Fibroblast of lung (primary cell): ENCODE data around the gene ADD3. TPM values are rescaled to one million over a fixed set of nuclear protein-coding genes. Genes with fewer than 3 reads are reported as not detected.
"Not testable (repeated sequence)": the region's sequence is repeated elsewhere in the genome, so short reads cannot be mapped to it uniquely, and the experiment has no call there.

Experiments used
- DNase-seq, 2 donors: peaks; one replicate each; pipeline versions ENCODE4 v3.0.0 to v3.0.0-alpha.2; 2010; ENCODE audit warnings: low read depth in 2 of 2
- H2AFZ ChIP-seq: 2 replicates; pipeline ENCODE4 v1.5.1; 2012; ENCODE audit warnings: low read length, control low read depth, inconsistent platforms
- H3K27ac ChIP-seq: 2 replicates; pipeline ENCODE4 v1.5.1; 2011; ENCODE audit warnings: low read length, control low read depth; ENCODE audit not compliant: insufficient read depth
- H3K27me3 ChIP-seq: 2 replicates; pipeline ENCODE4 v1.5.1; 2011; ENCODE audit warnings: mild to moderate bottlenecking, low read length; ENCODE audit not compliant: control insufficient read depth, insufficient read depth
- H3K36me3 ChIP-seq: 2 replicates; pipeline ENCODE4 v1.5.1; 2011; ENCODE audit warnings: low read length; ENCODE audit not compliant: control insufficient read depth, insufficient read depth
- H3K4me1 ChIP-seq: 2 replicates; pipeline ENCODE4 v1.5.1; 2011; ENCODE audit warnings: low read length; ENCODE audit not compliant: control insufficient read depth, insufficient read depth; ENCODE audit errors: extremely low read depth
- H3K4me2 ChIP-seq: 2 replicates; pipeline ENCODE4 v1.5.1; 2011; ENCODE audit warnings: low read length, control low read depth; ENCODE audit not compliant: insufficient read depth; ENCODE audit errors: extremely low read depth
- H3K4me3 ChIP-seq, 4 experiments: fragments of 200-600 bp in 1 of 4; sonication (generic) in 1 of 4; replicated peaks in 1 of 4; 2 replicates each; pipeline ENCODE4 v1.5.1; 2011 to 2016; ENCODE audit warnings: low read length in 4 of 4, low read depth in 3 of 4, mild to moderate bottlenecking in 3 of 4, control low read depth in 2 of 4, inconsistent platforms in 1 of 4, mixed read lengths in 1 of 4; ENCODE audit not compliant: insufficient read depth in 1 of 4; ENCODE audit errors: control extremely low read depth in 1 of 4
- H3K79me2 ChIP-seq: 2 replicates; pipeline ENCODE4 v1.5.1; 2012; ENCODE audit warnings: mild to moderate bottlenecking, low read length, inconsistent platforms; ENCODE audit not compliant: control insufficient read depth, insufficient read depth
- H3K9ac ChIP-seq: 2 replicates; pipeline ENCODE4 v1.5.1; 2011; ENCODE audit warnings: mild to moderate bottlenecking, low read length, control low read depth; ENCODE audit not compliant: insufficient read depth
- H3K9me3 ChIP-seq: 2 replicates; pipeline ENCODE4 v1.5.1; 2012; ENCODE audit warnings: low read depth, low read length; ENCODE audit not compliant: control insufficient read depth, insufficient read depth
- H4K20me1 ChIP-seq: 2 replicates; pipeline ENCODE4 v1.5.1; 2011; ENCODE audit warnings: low read length; ENCODE audit not compliant: control insufficient read depth, insufficient read depth; ENCODE audit errors: extremely low read depth
- EZH2 ChIP-seq: IDR thresholded peaks from 2 replicates; pipeline ENCODE4 v1.5.1; 2012; ENCODE audit warnings: low read length, control low read depth, mild to moderate bottlenecking; ENCODE audit errors: missing control alignments
- polyA plus RNA-seq, 2 donors: library from polyadenylated mRNA; depleted of rRNA in 1 of 2; stranded (reverse) in 1 of 2; unstranded in 1 of 2; fragments of >200 nt; gene quantifications; 2 replicates each; pipeline ENCODE4 v1.2.1, GENCODE V29; 2011 to 2012; ENCODE audit warnings: missing spikeins in 1 of 2
- total RNA-seq: library from RNA; depleted of rRNA; stranded (reverse); fragments of >200 nt; gene quantifications from 2 replicates; pipeline ENCODE4 v1.2.1, GENCODE V29; 2014
- TF ChIP-seq, protein P1 (sequence below), 2 donors: IDR thresholded peaks in 1 of 2; conservative IDR thresholded peaks in 1 of 2; 1 replicate in 1 of 2; 2 replicates in 1 of 2; pipeline ENCODE4 v1.5.1; 2011 to 2012; ENCODE audit warnings: low read length in 2 of 2, control low read depth in 1 of 2, inconsistent platforms in 1 of 2, low read depth in 1 of 2, mild to moderate bottlenecking in 1 of 2

The ADD3 gene
- total and polyA plus RNA-seq, 2 donors (not counting 1 experiment from before 2014, with no cell fraction given): 93.0 to 416 TPM

GRCh38 chr10:110129490-110129889 lies 121.7 kb downstream of the ADD3 start:
- Histone ChIP-seq H3K27me3 (no peaks in the 10 kb centered on the region), H3K4me3 (no peak overlapping the region), H2AFZ (no peak overlapping the region), H3K4me2 (no peak overlapping the region), H3K36me3 (peaks cover 4% of the 10 kb centered on the region), H4K20me1 (no peaks in the 10 kb centered on the region), H3K9me3 (no peaks in the 10 kb centered on the region), H3K27ac (no peak overlapping the region), H3K79me2 (no peaks in the 10 kb centered on the region), H3K9ac (no peak overlapping the region), H3K4me1 (no peaks in the 10 kb centered on the region)
- no peak for TF ChIP-seq EZH2
- TF ChIP-seq, protein P1, sequence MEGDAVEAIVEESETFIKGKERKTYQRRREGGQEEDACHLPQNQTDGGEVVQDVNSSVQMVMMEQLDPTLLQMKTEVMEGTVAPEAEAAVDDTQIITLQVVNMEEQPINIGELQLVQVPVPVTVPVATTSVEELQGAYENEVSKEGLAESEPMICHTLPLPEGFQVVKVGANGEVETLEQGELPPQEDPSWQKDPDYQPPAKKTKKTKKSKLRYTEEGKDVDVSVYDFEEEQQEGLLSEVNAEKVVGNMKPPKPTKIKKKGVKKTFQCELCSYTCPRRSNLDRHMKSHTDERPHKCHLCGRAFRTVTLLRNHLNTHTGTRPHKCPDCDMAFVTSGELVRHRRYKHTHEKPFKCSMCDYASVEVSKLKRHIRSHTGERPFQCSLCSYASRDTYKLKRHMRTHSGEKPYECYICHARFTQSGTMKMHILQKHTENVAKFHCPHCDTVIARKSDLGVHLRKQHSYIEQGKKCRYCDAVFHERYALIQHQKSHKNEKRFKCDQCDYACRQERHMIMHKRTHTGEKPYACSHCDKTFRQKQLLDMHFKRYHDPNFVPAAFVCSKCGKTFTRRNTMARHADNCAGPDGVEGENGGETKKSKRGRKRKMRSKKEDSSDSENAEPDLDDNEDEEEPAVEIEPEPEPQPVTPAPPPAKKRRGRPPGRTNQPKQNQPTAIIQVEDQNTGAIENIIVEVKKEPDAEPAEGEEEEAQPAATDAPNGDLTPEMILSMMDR (conservative IDR thresholded peaks at IDR 0.05 in 1 of 2, IDR thresholded peaks at IDR 0.05 in 1 of 2; ENCODE audit: low read depth in 1 of 2, low read length in 2 of 2): no peak
- DNase-seq: no peak

DNA sequence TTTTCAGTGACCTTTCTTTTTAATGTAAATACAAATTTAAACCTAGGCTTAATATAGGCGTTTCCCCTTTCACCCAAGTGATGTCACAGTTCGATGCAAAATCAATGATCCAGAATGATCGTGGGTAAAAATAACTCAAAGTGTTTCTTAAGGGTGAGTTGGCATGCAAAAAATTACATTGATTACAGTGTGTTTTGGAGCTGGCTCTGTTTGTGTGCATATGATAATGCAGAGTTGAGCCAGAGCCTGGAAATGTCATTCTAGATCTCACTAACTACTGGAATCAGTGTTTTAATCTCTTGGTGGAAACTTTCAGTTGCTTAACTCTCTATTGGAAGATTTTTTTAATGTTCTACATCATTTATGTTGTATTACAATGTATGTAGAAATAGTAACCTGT lies 127.1 kb downstream of the ADD3 start:
- Histone ChIP-seq H2AFZ (no peak overlapping the region), H3K27me3 (no peaks in the 10 kb centered on the region), H3K4me1 (no peaks in the 10 kb centered on the region), H3K9ac (no peak overlapping the region), H3K9me3 (no peaks in the 10 kb centered on the region), H3K79me2 (no peaks in the 10 kb centered on the region), H3K4me3 (no peak overlapping the region), H3K27ac (no peak overlapping the region), H3K4me2 (no peak overlapping the region), H3K36me3 (peaks cover 2% of the 10 kb centered on the region), H4K20me1 (no peaks in the 10 kb centered on the region)
- DNase-seq: no peak
- TF ChIP-seq, protein P1 (conservative IDR thresholded peaks at IDR 0.05 in 1 of 2, IDR thresholded peaks at IDR 0.05 in 1 of 2; ENCODE audit: low read depth in 1 of 2, low read length in 2 of 2): no peak
- no peak for TF ChIP-seq EZH2

- H3K4me3 ChIP-seq, H3K36me3 ChIP-seq, H3K9ac ChIP-seq, H2AFZ ChIP-seq, H3K4me1 ChIP-seq, H4K20me1 ChIP-seq, H3K79me2 ChIP-seq, H3K9me3 ChIP-seq, H3K4me2 ChIP-seq, DNase-seq, H3K27ac ChIP-seq, H3K27me3 ChIP-seq: not testable (repeated sequence)
Observed at GRCh38 chr10:110135836-110136235, 128.1 kb downstream of the ADD3 start.
